SK-N-SH treated with all-trans-retinoic acid at 6 μM for 48 hours (cell line): ENCODE data around the gene UHRF1.

ENCODE experiments used
- ARNTL ChIP-seq: fragments of 450-650 bp; formaldehyde crosslinking; IDR thresholded peaks from 2 replicates; pipeline ENCODE4 v1.5.0; 2020; ENCODE audit warnings: low read depth, mild to moderate bottlenecking, moderate library complexity, borderline replicate concordance
- BACH2 ChIP-seq: fragments of 250-450 bp; sonication (Bioruptor Pico); IDR thresholded peaks from 2 replicates; pipeline ENCODE4 v1.9.0; 2021; ENCODE audit warnings: mild to moderate bottlenecking, borderline replicate concordance
- OSR1 ChIP-seq: fragments of 250-450 bp; sonication (Bioruptor Pico); IDR thresholded peaks from 2 replicates; pipeline ENCODE4 v1.8.0; 2022; ENCODE audit warnings: moderate library complexity, mild to moderate bottlenecking, inconsistent platforms
- PPARA ChIP-seq: fragments of 250-450 bp; sonication (Bioruptor Pico); IDR thresholded peaks from 2 replicates; pipeline ENCODE4 v1.5.0; 2020; ENCODE audit warnings: mild to moderate bottlenecking, borderline replicate concordance
- RARB ChIP-seq: fragments of 250-450 bp; sonication (Bioruptor Pico); IDR thresholded peaks from 2 replicates; pipeline ENCODE4 v1.8.0; 2021; ENCODE audit warnings: mild to moderate bottlenecking, moderate library complexity
- ZFP3 ChIP-seq: fragments of 250-450 bp; sonication (Bioruptor Pico); IDR thresholded peaks from 2 replicates; pipeline ENCODE4 v1.5.0; 2020; ENCODE audit warnings: mild to moderate bottlenecking, moderate library complexity
- ZNF565 ChIP-seq: fragments of 450-650 bp; formaldehyde crosslinking; conservative IDR thresholded peaks from 2 replicates; pipeline ENCODE4 v1.5.0; 2020; ENCODE audit warnings: low read depth, mild to moderate bottlenecking, moderate library complexity
- ZNF8 ChIP-seq: fragments of 450-650 bp; formaldehyde crosslinking; IDR thresholded peaks from 2 replicates; pipeline ENCODE4 v1.5.0; 2020; ENCODE audit warnings: mild to moderate bottlenecking, moderate library complexity
- TF ChIP-seq, protein P1 (sequence below): fragments of 250-450 bp; sonication (Bioruptor Pico); IDR thresholded peaks from 2 replicates; pipeline ENCODE4 v1.5.1; 2020; ENCODE audit warnings: low read depth, mild to moderate bottlenecking, moderate library complexity
- TF ChIP-seq, protein P2 (sequence below): fragments of 250-450 bp; sonication (Bioruptor Pico); IDR thresholded peaks from 2 replicates; pipeline ENCODE4 v1.8.0; 2021; ENCODE audit warnings: low read depth, mild to moderate bottlenecking, moderate library complexity, borderline replicate concordance

DNA sequence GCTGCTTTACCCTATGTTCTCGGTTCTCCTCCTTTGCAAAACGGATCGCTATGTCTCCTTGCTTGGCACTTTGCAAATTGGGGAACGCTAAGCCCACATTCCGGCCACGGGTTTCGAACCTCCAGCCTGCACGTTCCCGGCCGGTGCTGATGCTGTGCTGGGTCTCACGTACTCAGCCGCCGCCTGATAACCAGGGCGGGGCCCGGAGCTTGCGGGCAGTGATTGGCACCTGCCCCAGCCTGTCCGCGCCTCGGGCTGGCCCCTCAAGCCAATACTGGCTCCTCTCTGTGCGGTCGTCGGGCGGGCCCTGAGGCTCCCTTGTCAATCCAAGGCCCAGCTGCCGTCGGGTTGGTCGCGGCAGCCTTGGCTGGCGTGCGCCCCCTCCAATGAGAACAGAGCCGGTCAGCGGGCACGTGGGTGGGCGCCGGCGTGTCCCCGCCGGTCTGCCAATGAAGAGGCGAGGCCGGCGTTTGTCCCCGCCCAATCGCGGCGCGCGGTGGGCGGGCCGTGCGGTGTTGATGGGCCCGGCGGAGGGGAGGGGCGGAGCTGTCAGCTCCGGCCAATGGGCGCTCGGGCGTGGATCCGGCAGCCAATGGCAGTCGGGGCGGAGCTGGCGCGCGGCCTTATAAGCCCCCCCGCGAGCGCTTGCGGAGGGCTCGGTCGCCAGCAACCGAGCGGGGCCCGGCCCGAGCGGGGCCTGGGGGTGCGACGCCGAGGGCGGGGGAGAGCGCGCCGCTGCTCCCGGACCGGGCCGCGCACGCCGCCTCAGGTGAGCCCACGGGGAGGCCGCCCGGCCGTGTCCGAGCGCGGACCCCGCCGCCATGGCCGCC lies 59.4 kb downstream of the UHRF1 start, which contains the start of gene KDM4B:
- TF ChIP-seq OSR1 (CRISPR knock-in tag): no peak
- TF ChIP-seq PPARA (CRISPR knock-in tag): no peak
- no peak for TF ChIP-seq ZNF8 (CRISPR knock-in tag)
- TF ChIP-seq ARNTL (CRISPR knock-in tag): no peak
- no peak; the same call in 1 of the 2 replicates for TF ChIP-seq ZFP3 (CRISPR knock-in tag)
- TF ChIP-seq BACH2 (CRISPR knock-in tag): no peak
- TF ChIP-seq RARB (CRISPR knock-in tag): no peak
- no peak for TF ChIP-seq ZNF565
- TF ChIP-seq, protein P1, sequence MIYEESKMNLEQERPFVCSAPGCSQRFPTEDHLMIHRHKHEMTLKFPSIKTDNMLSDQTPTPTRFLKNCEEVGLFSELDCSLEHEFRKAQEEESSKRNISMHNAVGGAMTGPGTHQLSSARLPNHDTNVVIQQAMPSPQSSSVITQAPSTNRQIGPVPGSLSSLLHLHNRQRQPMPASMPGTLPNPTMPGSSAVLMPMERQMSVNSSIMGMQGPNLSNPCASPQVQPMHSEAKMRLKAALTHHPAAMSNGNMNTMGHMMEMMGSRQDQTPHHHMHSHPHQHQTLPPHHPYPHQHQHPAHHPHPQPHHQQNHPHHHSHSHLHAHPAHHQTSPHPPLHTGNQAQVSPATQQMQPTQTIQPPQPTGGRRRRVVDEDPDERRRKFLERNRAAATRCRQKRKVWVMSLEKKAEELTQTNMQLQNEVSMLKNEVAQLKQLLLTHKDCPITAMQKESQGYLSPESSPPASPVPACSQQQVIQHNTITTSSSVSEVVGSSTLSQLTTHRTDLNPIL (CRISPR knock-in tag): no peak
- TF ChIP-seq, protein P2, sequence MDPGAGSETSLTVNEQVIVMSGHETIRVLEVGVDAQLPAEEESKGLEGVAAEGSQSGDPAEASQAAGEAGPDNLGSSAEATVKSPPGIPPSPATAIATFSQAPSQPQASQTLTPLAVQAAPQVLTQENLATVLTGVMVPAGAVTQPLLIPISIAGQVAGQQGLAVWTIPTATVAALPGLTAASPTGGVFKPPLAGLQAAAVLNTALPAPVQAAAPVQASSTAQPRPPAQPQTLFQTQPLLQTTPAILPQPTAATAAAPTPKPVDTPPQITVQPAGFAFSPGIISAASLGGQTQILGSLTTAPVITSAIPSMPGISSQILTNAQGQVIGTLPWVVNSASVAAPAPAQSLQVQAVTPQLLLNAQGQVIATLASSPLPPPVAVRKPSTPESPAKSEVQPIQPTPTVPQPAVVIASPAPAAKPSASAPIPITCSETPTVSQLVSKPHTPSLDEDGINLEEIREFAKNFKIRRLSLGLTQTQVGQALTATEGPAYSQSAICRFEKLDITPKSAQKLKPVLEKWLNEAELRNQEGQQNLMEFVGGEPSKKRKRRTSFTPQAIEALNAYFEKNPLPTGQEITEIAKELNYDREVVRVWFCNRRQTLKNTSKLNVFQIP (CRISPR knock-in tag): no peak
